ENCODE measurements around the gene ST3GAL4.

Gene ST3GAL4

DNA sequence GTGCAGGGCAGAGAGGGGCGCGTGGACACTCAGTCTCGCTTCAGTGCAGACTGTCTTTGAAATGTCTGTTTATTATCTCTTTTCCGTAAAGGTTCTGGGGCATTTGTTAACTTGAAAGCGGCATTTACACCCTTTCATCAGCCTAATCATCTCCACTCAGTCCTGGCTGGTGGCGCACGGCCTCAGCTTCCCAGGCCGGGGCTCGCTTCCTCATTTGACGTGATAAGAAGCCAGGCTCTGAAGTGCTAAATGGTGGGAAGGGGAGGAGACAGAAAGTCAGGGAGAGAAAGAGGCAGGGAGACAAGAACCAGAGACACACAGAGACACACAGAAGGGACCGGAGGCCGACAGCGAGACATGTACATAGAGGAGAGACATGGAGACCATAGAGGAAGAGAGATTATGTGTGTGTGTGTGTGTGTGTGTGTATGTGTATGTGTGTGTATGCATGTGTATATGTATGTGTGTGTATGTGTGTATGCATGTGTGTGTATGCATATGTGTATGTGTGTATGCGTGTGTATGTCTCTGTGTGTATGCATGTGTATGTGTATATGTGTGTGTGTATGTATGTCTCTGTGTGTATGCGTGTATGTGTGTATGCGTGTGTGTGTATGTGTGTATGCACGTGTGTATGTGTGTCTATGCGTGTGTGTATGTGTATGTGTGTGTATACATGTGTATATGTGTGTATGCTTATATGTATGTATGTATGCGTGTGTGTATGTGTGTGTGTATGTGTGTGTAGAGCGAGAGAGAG, 101.5 kb downstream of the ST3GAL4 start:
- no peak for DNase-seq

DNA sequence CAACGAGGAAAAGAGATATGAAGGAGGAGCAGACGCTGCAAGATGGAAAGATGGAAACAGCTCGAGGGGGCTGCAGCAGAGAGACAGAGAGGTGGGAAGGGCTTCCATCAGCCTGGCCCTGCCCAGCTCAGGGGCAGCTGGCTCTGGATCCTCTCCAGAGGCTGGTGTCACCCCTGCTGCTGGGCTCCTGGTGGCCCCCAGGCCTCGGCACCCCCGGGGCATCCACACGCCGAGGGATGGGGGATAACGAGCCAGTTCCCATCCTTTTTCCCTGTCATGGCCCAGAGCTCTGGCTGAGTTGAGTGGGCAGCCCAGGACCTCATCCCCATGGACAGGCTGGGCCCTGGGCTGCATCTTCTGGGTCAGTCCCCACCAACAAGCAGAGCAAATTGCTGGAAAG, 102.3 kb downstream of the ST3GAL4 start:
- DNase-seq: no peak

DNA sequence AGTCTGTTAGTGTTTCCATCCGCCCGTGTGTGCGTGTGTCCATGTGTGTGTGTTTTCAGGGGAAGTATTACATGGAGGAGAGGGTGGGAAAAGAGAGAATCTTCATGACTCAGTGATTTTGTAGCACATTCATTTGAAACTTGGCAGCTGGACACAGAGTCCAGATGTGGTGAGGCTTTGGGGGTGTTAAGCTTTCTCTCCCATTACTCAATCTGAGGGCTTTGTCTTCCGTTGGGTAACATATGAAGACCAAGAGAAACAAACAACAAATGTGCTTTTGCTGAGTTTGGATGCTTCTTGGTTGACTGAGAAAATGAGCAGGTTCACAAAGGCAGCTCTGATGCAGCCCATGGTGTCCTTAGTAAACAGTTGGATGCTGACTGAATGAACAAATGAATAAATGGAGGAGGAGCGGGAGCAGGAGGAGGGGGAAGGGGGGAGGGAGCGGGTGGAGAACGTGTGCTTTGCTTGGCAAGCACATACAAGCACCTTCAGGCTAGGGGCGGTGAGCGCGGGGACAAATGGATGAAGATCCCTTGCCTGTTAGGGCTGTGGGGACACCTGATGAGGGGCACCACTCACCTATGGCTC, 104.3 kb downstream of the ST3GAL4 start:
- DNase-seq: peak; percentile 64

DNA sequence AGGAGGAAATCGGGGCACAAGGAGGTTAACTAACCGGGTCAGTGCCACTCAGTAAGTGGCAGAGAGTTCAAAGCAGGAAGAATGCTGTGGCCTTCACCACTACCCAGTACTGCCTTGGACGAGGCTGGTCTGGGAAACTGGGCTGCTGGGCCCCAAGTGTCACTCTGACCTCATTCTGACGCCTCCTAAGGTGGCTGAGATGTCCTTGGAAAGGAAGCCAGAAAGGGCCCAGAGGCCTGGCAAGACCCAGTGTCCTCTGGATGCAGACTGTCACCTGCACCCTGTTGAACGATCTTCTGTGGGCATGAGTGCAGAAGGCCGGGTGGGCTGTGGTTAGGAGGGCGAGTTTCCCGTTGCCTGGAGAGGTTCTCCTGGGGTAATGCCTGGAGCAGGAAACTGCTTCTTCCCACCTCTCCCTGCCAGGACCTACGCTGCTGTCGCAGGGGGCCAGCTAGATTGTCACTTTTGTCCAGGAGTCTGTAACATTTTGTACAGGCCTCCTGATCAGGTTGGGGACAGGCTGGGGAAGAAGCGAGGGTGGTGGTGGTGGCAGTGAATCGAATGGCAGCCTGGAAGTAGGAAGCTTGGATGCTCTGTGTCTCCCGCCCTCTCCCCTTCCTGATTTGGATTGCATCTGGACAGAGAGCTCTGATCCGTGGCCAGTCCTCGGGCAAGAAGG, 105.1 kb downstream of the ST3GAL4 start:
- no peak for DNase-seq

DNA sequence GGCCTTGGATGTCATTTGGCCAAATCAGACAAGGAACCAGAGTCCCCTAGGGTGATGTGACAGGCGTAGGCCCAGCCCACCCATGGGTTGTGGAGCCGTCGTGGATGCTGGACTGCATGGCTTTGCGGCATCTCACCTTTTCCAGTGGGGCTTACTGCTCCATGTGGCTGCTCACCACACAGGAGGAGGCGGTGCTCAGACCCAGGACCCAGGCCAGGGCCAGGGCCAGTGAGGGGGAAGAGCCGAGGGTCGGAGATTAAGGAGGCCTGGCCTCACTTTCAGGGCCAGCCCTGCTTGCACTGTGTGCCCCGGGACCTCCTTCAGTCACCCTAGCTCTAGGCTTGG, 105.6 kb downstream of the ST3GAL4 start:
- no peak for DNase-seq

DNA sequence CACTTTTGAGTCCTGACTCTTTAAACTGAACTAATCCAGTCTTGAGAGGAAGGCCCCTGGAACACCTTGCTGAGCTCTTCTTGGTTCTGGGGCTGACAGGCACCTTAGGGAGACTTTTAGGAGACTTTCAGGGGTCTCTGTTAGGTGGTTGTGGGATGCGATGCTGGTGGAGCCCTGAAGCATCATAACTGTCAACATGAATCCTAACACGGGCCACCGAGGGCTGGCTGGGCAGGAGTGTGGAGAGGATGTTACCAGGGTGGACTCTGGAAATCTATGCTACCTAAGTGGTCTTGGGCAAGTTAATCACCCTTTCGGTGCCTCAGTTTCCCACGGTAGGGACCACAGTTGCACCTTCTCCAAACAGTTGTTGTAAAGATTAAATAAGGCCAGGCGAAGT, 106.5 kb downstream of the ST3GAL4 start:
- DNase-seq: no peak

DNA sequence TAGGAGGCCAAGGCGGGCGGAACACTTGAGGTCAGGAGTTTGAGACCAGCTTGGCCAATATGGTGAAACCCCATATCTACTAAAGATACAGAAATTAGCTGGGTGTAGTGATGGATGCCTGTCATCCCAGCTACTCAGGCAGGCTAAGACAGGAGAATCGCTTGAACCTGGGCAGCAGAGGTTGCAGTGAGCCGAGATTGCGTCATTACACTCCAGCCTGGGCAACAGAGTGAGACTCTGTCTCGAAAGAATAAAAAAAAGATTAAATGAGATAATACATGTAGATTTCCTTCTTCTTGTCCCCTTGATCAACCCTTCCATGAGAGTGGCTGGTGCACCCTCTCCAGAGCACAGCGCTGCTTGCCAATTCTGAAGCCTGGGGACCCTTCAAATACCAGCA, 106.9 kb downstream of the ST3GAL4 start:
- no peak for DNase-seq

Measured in fibroblast of skin of scalp (primary cell).